GM18508 (cell line): Measurements from ENCODE around the gene P2RY12.

Experiments
- ATAC-seq: cut with Tn5 transposase; IDR thresholded peaks from one replicate; pipeline ENCODE4 v1.9.1; 2021; ENCODE audit warnings: moderate number of reproducible peaks; ENCODE audit not compliant: insufficient read depth, unreplicated experiment

P2RY12 gene

GRCh38 chr3:151350656-151351055, 33.9 kb downstream of the P2RY12 start:
- ATAC-seq, result no peak

DNA sequence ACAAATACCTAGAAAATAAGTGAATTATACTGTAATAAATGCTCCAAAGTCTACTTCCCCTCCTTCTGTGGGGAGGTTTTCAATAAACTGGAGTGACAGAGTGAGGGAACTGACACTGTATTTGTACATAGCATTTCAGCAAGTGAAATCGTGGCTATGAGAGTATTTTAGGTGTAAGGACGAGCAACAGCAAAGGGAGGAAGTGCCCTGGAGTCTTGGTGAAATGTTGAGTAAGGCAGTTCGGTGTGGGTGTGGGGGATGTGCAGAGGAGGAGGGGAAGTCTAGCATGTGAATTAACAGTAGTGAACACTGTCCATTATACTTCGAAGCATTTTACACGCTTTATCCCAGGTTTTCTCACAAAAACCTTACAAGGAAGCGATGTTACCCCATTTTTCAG, 37.1 kb downstream of the P2RY12 start:
- no peak for ATAC-seq

DNA sequence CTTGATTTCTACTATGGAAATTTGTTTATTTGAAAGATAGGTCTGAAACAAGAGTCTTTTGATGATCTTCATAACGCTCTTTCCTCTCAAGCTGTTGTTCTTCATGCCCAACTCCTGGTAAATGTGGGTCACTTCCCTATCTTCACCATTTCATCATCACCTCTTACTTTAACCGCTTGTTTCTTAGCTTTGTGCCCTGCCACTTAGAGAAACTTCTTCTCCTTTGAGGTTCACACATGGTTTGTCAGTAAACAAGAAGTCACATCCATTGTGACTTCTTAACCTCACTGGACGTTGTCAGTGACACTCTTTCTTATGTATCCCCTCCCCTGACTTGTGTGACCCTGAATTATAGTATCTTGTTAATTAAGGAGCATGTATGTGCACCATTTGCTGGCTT, 38.3 kb downstream of the P2RY12 start:
- no peak for ATAC-seq

DNA sequence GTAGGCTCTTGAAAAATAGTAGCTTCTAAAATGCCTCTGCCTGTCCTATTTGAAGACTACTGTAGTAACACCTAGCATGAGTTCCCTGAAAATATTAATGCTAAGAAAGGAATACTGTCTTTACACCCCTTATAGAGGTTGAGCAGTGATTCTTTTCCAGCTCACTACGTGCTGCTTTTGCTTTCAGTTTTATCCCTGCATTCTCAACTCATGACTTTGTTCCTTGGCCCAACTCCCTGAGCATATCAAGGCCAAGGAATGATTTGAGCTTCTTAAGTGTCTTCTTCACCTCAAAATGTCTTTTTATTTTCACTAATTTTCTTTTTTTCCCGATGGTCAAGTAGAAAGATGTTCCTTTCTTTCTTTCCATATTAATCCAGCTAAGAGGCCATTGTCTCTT, 38.7 kb downstream of the P2RY12 start:
- no peak for ATAC-seq

- ATAC-seq, result no peak
These were observed 52.9 kb downstream of the P2RY12 start for GRCh38 chr3:151331696-151332095.

DNA sequence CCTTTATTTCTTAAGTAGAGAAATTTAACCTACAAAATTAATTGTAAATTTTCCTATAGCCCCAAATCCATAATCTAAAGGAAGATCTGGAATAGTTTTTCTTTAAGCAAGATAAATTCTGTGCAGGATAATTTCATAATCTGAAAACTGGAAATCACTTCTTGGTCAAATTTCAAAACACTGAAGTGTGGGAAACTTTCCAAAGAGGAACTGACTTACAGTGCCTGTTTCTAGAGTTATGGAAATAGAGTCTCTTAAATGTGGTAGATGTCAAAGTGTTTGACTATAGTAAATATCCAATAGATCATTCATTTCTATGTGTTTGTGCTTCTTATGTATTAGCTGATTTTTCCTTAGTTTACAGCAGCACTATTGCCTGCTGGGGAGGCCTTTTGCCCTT, 53.7 kb downstream of the P2RY12 start:
- ATAC-seq, result no peak

GRCh38 chr3:151330379-151330778, 54.2 kb downstream of the P2RY12 start:
- no peak for ATAC-seq

GRCh38 chr3:151329363-151329762, 55.2 kb downstream of the P2RY12 start, which contains the start of gene P2RY13:
TSS of gene P2RY13 (minus strand) at chr3:151329549. CDS start at chr3:151329528, 21 bp downstream.
- ATAC-seq, result no peak

- no peak for ATAC-seq
These were observed 56.1 kb downstream of the P2RY12 start for GRCh38 chr3:151328298-151328995.

- no peak for ATAC-seq
These were observed 56.9 kb downstream of the P2RY12 start for GRCh38 chr3:151327571-151328198.

DNA sequence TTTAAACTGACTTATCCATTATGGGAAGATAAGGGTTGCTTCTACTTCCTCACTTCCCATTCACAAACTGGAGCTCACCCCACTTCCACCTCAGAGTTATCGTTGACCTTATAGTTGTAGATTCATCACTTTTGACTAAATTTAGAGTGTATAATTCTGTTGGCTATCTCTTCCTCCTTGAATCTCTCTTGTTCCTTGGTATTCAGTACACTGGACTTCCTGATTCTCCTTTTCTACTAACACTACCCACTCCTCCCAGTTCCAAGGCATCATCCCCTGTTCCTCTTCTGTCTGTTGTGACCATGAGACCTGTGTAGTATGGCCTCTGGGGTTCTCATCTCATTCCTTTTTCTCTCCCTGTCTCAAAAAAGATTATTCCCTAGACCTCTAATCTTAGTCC, 62.0 kb downstream of the P2RY12 start:
- no peak for ATAC-seq

GRCh38 chr3:151321526-151321925, 63.0 kb downstream of the P2RY12 start:
- no peak for ATAC-seq

- no peak for ATAC-seq
These were observed 64.4 kb downstream of the P2RY12 start for GRCh38 chr3:151320131-151320530.

GRCh38 chr3:151319628-151320027, 64.9 kb downstream of the P2RY12 start:
- no peak for ATAC-seq

- ATAC-seq, result no peak
These were observed 65.6 kb downstream of the P2RY12 start for GRCh38 chr3:151318991-151319390.

GRCh38 chr3:151318313-151318712, 66.2 kb downstream of the P2RY12 start:
- ATAC-seq, result no peak

GRCh38 chr3:151316267-151316991, 68.1 kb downstream of the P2RY12 start, which contains the start of gene GPR87:
TSS of gene GPR87 (minus strand) at chr3:151316820. CDS start at chr3:151300100, 16,720 bp downstream.
- no peak for ATAC-seq

GRCh38 chr3:151315846-151316245, 68.7 kb downstream of the P2RY12 start:
- ATAC-seq, result no peak

- no peak for ATAC-seq
These were observed 69.4 kb downstream of the P2RY12 start for GRCh38 chr3:151315136-151315535.

DNA sequence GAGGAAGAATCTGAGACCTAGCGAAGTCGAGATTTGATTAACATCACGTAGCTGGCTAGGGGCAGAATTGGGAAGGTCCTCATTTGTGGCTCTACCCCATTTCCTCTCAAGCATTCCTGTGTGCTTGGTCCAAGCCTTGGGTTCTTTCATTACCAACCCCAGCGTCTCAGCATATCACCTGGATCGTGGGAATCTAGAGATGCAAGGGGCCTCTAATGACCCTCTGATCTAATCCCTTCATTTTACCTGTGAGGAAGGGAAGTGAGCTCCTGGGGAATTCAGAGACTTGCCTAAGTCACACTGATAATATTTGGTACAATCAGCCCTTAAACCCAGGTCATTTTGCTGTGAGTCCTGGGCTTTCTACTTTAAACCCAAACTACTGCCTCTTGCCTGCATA, 70.0 kb downstream of the P2RY12 start:
- ATAC-seq, result no peak

DNA sequence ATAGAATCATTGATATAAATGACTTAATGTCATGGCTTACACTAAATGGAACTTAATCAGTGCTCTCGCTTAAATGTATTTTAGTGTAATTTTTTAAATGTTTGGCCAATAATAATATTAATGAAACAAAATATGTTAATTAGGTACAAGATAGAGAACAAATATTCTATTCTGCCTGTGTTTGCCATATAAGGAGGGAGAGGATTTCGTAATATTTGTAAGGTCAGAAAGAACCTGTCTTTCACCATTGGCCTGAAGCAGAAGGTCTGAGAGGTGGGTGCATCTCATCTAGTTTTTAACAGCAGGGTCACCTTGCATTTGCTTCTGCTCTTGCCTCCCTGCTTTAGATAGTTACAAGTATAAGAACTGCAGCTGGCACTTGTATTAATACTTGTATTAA, 70.4 kb downstream of the P2RY12 start:
- no peak for ATAC-seq
